GM13976 (cell line): ENCODE results near the gene PAQR5.
"Not testable (repeated sequence)": the region's sequence is repeated elsewhere in the genome, so short reads cannot be mapped to it uniquely, and the experiment has no call there.

Experiments used
- DNase-seq: peaks from one replicate; pipeline ENCODE4 v3.0.0; 2012; ENCODE audit warnings: low spot score
- in situ Hi-C: fragments of 300-500 bp; cut with MboI; formaldehyde crosslinking; loops from one replicate; pipeline ENCODE4 v1.12.0; 2022; ENCODE audit warnings: low sequenced_read_pairs, mixed read lengths, inconsistent platforms; ENCODE audit not compliant: unreplicated experiment
- TF ChIP-seq, protein P1 (sequence below): IDR thresholded peaks from 2 replicates; pipeline ENCODE4 v1.5.1; 2012; ENCODE audit warnings: borderline replicate concordance, mild to moderate bottlenecking; ENCODE audit not compliant: insufficient read depth; ENCODE audit errors: extremely low read depth, missing control alignments, control extremely low read depth

PAQR5 gene

GRCh38 chr15:69285834-69286233 lies 12.9 kb upstream of the PAQR5 start:
- in situ Hi-C loops: no loop called here
- DNase-seq: no peak
- TF ChIP-seq, protein P1, sequence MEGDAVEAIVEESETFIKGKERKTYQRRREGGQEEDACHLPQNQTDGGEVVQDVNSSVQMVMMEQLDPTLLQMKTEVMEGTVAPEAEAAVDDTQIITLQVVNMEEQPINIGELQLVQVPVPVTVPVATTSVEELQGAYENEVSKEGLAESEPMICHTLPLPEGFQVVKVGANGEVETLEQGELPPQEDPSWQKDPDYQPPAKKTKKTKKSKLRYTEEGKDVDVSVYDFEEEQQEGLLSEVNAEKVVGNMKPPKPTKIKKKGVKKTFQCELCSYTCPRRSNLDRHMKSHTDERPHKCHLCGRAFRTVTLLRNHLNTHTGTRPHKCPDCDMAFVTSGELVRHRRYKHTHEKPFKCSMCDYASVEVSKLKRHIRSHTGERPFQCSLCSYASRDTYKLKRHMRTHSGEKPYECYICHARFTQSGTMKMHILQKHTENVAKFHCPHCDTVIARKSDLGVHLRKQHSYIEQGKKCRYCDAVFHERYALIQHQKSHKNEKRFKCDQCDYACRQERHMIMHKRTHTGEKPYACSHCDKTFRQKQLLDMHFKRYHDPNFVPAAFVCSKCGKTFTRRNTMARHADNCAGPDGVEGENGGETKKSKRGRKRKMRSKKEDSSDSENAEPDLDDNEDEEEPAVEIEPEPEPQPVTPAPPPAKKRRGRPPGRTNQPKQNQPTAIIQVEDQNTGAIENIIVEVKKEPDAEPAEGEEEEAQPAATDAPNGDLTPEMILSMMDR: no peak

DNA sequence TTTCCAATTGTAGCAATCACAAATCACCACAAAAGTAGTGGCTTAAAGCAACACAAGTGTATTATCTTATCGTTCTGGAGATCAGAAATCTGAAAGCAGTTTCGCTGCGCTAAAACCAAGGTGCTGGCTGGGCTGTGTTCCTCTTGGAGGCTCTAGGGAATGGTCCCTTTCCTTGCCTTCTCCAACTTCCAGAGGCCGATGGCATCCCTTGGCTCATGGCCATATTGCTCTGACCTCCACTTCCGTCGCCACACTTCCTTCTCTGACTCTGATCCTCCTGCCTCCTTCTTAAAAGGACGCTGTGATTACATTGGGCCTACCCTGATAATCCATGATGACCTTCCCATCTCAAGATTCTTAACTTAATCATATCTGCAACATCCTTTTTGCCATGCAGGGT lies 10.7 kb upstream of the PAQR5 start:
- DNase-seq: no peak
- in situ Hi-C loops: no loop called here
- TF ChIP-seq, protein P1: no peak

DNA sequence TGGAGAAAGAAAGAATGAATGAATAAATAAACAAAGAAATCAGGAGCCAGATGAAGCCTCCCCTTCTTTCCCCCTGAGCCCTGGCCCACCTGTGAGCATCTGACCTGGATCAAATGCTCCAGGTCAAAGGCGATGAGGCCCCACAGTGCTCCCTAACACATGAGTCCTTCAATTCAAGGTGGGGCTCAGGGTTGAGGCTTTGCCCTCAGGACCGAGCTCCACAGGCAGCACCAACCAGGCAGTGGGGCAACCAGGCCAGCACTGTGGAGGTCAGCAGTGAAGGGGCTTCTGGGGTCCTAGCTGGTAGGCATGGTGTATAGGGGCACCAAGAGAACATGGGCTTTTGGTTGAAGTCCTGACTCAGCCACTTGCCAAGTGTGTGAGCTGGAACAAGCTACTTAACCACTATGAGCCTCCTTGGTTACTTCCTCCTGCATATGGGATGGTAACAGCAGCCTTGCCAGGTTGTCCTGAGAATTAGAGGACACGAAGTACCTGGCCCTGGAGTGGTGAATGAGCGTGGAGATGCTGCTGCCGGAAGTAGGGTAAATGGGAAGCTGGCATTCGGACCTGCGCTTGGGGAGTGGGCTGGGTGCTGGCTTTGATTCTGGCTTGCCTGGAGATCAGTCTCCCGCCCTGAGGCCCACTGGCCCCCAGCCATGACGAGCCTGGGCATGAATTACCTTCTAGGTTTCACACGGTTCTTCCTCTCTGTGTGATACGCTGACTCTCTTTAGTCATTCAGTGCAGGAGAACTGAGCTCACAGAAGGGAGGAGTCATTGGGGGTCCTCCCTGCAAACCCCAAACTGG lies 10.0 kb upstream of the PAQR5 start:
- DNase-seq: no peak
- TF ChIP-seq, protein P1: no peak
- in situ Hi-C loops: no loop called here

DNA sequence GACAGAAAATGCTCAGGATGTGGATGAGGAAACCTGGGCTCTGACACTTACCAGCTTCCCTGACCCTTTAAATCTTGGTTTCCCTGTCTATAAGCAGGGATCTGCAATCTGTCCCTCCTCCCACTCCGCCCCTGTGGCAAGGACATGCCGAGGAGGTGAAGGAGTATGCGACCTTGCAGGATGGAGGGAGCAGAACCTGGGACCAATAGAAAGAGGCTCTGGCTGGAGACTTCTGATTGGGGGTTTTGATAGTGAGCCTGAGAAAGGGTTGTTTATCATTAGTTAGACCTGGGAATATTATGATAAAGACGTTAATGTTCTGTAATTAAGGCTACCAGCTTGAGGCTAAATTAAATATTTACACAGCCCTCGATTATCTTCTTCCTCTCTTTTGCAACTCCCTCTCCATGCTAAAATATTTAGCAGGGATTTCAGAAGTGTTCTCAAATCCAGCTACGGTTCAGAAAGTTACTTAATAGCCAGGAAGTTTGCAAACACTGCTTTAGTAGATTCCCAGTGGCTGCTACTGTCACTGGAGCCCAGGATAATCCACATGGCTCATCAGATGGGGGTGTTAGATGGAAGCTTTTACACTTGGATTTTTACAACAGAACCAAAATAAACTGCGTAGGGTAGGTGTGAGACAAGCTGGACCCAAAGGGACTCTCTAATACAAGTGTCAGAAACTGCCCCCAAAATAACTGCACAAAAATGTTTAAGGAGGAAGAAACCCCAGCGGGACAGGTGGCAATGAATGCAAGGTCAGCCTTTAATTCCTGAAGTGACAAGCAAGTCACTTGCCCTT lies 9.2 kb upstream of the PAQR5 start:
- TF ChIP-seq, protein P1: no peak
- no peak for DNase-seq
- in situ Hi-C loops: no loop called here

DNA sequence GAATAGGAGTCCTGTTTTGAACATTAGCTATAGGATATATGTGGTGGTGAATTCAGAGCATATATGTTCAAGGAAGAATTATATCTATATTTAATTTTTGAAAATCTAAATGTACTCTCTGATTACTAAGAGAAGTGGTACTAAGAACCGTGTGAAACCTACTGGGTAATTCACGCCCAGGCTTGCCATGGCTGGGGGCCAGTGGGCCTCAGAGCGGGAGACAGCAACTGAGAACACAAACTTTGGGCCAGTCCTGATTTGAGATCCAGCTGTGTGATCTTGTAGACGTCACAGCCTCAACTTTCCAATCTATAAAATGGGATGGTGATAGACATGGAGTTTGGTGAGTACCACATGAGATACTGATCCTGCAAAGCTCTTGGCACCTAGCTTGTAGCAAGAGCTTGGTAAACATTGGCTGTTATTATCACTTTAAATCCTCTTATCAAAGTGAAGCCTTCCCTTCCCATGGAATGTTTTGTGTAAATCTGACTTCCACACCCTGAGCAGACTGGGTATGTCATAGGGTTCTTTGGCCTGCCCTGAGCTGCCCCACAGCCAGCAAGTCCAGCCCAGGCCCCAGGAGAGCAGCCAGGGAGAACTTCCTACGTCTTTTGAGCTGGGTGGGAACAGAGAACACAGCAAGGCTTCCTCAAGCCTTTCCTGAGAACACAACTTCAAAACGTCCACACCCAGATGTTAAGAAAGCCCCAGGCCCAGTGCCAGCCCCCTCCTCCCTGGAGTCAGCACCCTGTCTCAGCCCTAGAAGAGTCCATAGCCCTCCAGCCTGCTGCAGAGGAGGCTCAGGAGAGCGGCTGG lies 8.2 kb upstream of the PAQR5 start:
- no peak for DNase-seq
- TF ChIP-seq, protein P1: no peak
- in situ Hi-C loops: no loop called here

DNA sequence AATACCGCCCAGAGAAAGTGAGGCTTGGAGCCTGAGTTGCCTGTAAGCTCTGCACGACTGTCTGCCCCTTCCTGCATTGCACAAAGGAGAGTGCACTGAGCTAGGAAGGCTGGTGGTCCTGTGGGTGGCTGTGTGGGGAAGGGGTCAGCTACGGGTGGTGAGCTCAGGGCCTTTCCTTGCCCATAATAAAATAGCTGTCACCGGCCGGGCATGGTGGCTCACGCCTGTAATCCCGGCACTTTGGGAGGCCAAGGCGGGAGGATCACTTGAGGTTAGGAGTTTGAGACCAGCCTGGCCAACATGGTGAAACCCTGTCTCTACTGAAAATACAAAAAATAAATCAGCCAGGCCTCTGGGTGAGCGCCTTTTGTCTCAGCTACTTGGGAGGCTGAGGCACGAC lies 7.1 kb upstream of the PAQR5 start:
- in situ Hi-C loops: not testable (repeated sequence)

More for the DNA sequence above, 7.1 kb upstream of the PAQR5 start:
- not testable (repeated sequence) for DNase-seq
